Panc1 (cell line): ENCODE measurements around the gene DCLRE1C. TPM values are rescaled to one million over a fixed set of nuclear protein-coding genes. Genes with fewer than 3 reads are reported as not detected.

Source experiments
- ATAC-seq: fragments of 200-7000 bp; cut with Tn5 transposase; 2 replicates; pipeline ENCODE4 v1.9.1; 2020; ENCODE audit warnings: mild to moderate bottlenecking, moderate library complexity
- BruUV-seq: library from RNA; stranded (reverse); fragments of 400-500 nt; replicated peaks from 2 replicates; lab custom pipeline; 2021; lab: Mats Ljungman, UMichigan
- CTCF ChIA-PET: fragments of 300-600 bp; sonication (Branson Sonifier 250); formaldehyde crosslinking; loops from one replicate; lab custom pipeline; 2022; ENCODE audit warnings: antibody characterized with exemption; lab: Charles Lee
- POLR2A ChIA-PET: fragments of 300-600 bp; sonication (Branson Sonifier 250); formaldehyde crosslinking; loops from one replicate; lab custom pipeline; 2022; ENCODE audit warnings: antibody characterized with exemption; lab: Charles Lee
- DNase-seq: peaks from one replicate; pipeline ENCODE4 v3.0.0-alpha.2; 2010; ENCODE audit warnings: low read depth, low spot score
- H3K27ac ChIP-seq: 2 replicates; pipeline ENCODE4 v1.5.1; 2011; ENCODE audit warnings: mild to moderate bottlenecking, low read length, inconsistent platforms
- H3K27me3 ChIP-seq: fragments of 200-500 bp; sonication (Bioruptor generic); 2 replicates; pipeline ENCODE4 v1.6.0; 2014; ENCODE audit warnings: low read length, inconsistent platforms; ENCODE audit not compliant: control insufficient read depth, insufficient read depth
- H3K36me3 ChIP-seq: fragments of 200-500 bp; sonication (Bioruptor generic); 2 replicates; pipeline ENCODE4 v1.5.1; 2014; ENCODE audit warnings: inconsistent platforms, mild to moderate bottlenecking, low read length, moderate library complexity; ENCODE audit not compliant: control insufficient read depth, insufficient read depth
- H3K4me1 ChIP-seq: 2 replicates; pipeline ENCODE4 v1.5.1; 2011; ENCODE audit warnings: inconsistent platforms, mild to moderate bottlenecking, low read length, moderate library complexity; ENCODE audit not compliant: control insufficient read depth, insufficient read depth
- H3K4me3 ChIP-seq, 2 experiments: 2 replicates each; pipeline ENCODE4 v1.5.1; 2011 to 2012; ENCODE audit warnings: low read depth in 2 of 2, low read length in 2 of 2, mild to moderate bottlenecking in 2 of 2, inconsistent platforms in 1 of 2, moderate library complexity in 1 of 2
- H3K9me3 ChIP-seq: fragments of 200-500 bp; sonication (Bioruptor generic); 2 replicates; pipeline ENCODE4 v1.5.1; 2014; ENCODE audit warnings: low read depth, mild to moderate bottlenecking, inconsistent platforms, low read length, moderate library complexity; ENCODE audit not compliant: control insufficient read depth, insufficient read depth
- CTCF ChIP-seq: fragments of 450-650 bp; IDR thresholded peaks from 2 replicates; pipeline ENCODE4 v1.5.1; 2017; ENCODE audit warnings: mild to moderate bottlenecking
- POLR2AphosphoS5 ChIP-seq: IDR thresholded peaks from 2 replicates; pipeline ENCODE4 v1.6.1; 2012; ENCODE audit warnings: mild to moderate bottlenecking, low read depth, low read length, moderate library complexity
- SIN3A ChIP-seq: IDR thresholded peaks from 2 replicates; pipeline ENCODE4 v1.6.1; 2012; ENCODE audit warnings: low read depth, mild to moderate bottlenecking, low read length, moderate library complexity, borderline replicate concordance; ENCODE audit not compliant: insufficient read depth
- TCF7L2 ChIP-seq: IDR thresholded peaks from 2 replicates; pipeline ENCODE4 v1.6.1; 2011; ENCODE audit warnings: mild to moderate bottlenecking, low read depth, low read length, inconsistent platforms
- in situ Hi-C: cut with HindIII; loops from 2 replicates; pipeline ENCODE4 v1.10.0; 2016; ENCODE audit warnings: low sequenced_read_pairs, low pct_unique_long_range_greater_than_20kb
- intact Hi-C: fragments of 100-400 bp; cut with micrococcal nuclease; formaldehyde crosslinking; loops from one replicate; pipeline ENCODE4 v1.10.0; 2022; ENCODE audit not compliant: unreplicated experiment
- total RNA-seq: library from RNA; stranded (reverse); gene quantifications from one replicate; pipeline ENCODE4 v1.2.1, GENCODE V29; 2021; ENCODE audit not compliant: unreplicated experiment
- TF ChIP-seq, protein P1 (sequence below), 2 experiments: IDR thresholded peaks; 2 replicates each; pipeline ENCODE4 v1.6.1; 2011 to 2012; ENCODE audit warnings: low read depth in 2 of 2, control low read depth in 1 of 2, low read length in 1 of 2, mild to moderate bottlenecking in 1 of 2, moderate library complexity in 1 of 2; ENCODE audit not compliant: insufficient read depth in 1 of 2

The DCLRE1C gene
- total RNA-seq, 1 experiment from 2014 or later, result 9.1 TPM

DNA sequence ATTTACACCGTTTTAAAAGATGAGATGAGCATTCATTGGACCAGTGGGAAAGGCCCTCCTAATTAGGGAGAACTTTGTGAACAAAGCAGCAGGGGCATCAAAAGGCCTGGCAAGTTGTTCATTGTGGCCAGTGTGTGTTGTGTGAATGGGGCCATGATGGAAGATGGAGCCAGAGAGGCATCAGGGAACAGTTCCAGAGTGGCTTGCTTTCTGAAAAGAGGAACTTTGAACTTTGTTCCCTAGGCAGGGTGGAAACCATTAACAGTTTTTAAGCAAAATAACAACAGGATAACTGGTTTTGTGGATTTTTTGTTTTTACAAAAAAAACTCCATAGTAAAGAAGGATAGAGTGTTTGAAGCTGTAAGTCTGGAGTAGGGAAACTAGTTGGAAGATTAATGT is 62.7 kb downstream of the DCLRE1C start:
- ChIA-PET CTCF (no interaction called here), POLR2A (no interaction called here)

DNA sequence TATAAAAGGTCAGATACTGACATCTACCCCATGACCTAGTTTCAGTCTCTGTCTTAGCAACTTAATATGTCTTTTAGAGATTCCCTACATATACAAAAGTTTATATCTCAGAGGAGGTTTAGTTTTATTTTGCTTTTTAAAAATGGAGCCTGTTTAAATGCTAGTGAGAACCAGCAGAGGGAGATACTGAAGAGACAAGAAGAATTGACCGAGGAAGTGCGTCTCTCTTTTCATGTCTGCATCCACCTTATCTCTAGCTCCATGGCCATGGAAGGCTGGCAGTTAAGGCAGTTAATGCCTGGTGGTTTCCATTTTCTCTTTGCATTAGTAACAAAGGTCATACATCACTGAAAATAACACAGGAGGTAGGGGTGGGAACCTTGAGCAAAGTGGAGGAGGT is 64.6 kb downstream of the DCLRE1C start:
- ChIA-PET CTCF (no interaction called here), POLR2A (no interaction called here)
- no peak overlapping the region for H3K4me3 ChIP-seq
- H3K36me3 ChIP-seq, result no peaks in the 10 kb centered on the region
- no peaks in the 10 kb centered on the region for H3K9me3 ChIP-seq
- no peaks in the 10 kb centered on the region for H3K4me1 ChIP-seq
- TF ChIP-seq POLR2AphosphoS5 (no peak), CTCF (peak; percentile 31; the same call in 1 of the 2 replicates)
- in situ Hi-C loops, result no loop called here
- BruUV-seq, result no TSS peak
- no peaks in the 10 kb centered on the region for H3K27me3 ChIP-seq
- no peak for DNase-seq
- ATAC-seq, result no peak
- intact Hi-C loops, result no loop called here
- no peak overlapping the region for H3K27ac ChIP-seq

More for the DNA sequence above, 62.7 kb downstream of the DCLRE1C start:
- no peaks in the 10 kb centered on the region for H3K27me3 ChIP-seq
- no peak overlapping the region for H3K4me3 ChIP-seq
- no peaks in the 10 kb centered on the region for H3K36me3 ChIP-seq
- intact Hi-C loops, result no loop called here
- H3K9me3 ChIP-seq, result no peaks in the 10 kb centered on the region
- no peak overlapping the region for H3K27ac ChIP-seq
- no TSS peak for BruUV-seq
- H3K4me1 ChIP-seq, result no peaks in the 10 kb centered on the region
- no peak for TF ChIP-seq POLR2AphosphoS5
- TF ChIP-seq, protein P1, sequence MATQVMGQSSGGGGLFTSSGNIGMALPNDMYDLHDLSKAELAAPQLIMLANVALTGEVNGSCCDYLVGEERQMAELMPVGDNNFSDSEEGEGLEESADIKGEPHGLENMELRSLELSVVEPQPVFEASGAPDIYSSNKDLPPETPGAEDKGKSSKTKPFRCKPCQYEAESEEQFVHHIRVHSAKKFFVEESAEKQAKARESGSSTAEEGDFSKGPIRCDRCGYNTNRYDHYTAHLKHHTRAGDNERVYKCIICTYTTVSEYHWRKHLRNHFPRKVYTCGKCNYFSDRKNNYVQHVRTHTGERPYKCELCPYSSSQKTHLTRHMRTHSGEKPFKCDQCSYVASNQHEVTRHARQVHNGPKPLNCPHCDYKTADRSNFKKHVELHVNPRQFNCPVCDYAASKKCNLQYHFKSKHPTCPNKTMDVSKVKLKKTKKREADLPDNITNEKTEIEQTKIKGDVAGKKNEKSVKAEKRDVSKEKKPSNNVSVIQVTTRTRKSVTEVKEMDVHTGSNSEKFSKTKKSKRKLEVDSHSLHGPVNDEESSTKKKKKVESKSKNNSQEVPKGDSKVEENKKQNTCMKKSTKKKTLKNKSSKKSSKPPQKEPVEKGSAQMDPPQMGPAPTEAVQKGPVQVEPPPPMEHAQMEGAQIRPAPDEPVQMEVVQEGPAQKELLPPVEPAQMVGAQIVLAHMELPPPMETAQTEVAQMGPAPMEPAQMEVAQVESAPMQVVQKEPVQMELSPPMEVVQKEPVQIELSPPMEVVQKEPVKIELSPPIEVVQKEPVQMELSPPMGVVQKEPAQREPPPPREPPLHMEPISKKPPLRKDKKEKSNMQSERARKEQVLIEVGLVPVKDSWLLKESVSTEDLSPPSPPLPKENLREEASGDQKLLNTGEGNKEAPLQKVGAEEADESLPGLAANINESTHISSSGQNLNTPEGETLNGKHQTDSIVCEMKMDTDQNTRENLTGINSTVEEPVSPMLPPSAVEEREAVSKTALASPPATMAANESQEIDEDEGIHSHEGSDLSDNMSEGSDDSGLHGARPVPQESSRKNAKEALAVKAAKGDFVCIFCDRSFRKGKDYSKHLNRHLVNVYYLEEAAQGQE (IDR thresholded peaks at IDR 0.05; ENCODE audit: insufficient read depth in 1 of 2, low read depth in 2 of 2, low read length in 1 of 2), result no peak
- TF ChIP-seq TCF7L2, result no peak
- no peak for TF ChIP-seq SIN3A
- TF ChIP-seq CTCF, result no peak
- ATAC-seq (no peak), DNase-seq (no peak)
- in situ Hi-C loops, result no loop called here
